GM12891 (cell line): Measurements from ENCODE around the gene SUPT20HL1.

Experiments
- POLR2A ChIP-seq: IDR thresholded peaks from 2 replicates; pipeline ENCODE4 v1.6.1; 2011; ENCODE audit warnings: low read depth, low read length, control low read depth
- POLR2AphosphoS5 ChIP-seq: IDR thresholded peaks from 2 replicates; pipeline ENCODE4 v1.6.1; 2011; ENCODE audit warnings: low read depth, low read length, control low read depth

GRCh38 chrX:24369816-24370215, 9.4 kb downstream of the SUPT20HL1 start:
- TF ChIP-seq POLR2AphosphoS5 (no peak), POLR2A (no peak)
